ENCODE measurements around the gene RNF152.

Gene RNF152

DNA sequence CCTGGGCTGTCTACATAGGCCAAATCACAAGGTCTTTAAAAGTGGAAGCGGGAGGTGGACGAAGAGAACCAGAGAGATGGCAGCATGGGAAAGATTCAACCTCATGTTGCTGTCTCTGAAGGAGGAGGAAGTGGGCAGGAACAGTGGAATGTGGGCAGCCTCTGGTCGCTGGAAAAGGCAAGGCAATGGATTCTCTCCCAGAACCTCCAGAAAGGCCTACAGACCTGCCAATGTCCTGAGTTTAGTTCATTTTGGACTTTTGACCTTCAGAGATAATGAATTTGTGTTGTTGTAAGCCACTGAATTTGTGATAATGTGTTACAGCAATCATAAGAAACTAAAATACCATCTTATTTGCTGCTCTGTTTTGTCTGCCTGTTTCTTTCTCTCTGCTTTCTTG, 122.5 kb downstream of the RNF152 start:
- no peak overlapping the region for H3K4me3 ChIP-seq (ENCODE audit: low read depth, low read length)
- TF ChIP-seq, protein P1, sequence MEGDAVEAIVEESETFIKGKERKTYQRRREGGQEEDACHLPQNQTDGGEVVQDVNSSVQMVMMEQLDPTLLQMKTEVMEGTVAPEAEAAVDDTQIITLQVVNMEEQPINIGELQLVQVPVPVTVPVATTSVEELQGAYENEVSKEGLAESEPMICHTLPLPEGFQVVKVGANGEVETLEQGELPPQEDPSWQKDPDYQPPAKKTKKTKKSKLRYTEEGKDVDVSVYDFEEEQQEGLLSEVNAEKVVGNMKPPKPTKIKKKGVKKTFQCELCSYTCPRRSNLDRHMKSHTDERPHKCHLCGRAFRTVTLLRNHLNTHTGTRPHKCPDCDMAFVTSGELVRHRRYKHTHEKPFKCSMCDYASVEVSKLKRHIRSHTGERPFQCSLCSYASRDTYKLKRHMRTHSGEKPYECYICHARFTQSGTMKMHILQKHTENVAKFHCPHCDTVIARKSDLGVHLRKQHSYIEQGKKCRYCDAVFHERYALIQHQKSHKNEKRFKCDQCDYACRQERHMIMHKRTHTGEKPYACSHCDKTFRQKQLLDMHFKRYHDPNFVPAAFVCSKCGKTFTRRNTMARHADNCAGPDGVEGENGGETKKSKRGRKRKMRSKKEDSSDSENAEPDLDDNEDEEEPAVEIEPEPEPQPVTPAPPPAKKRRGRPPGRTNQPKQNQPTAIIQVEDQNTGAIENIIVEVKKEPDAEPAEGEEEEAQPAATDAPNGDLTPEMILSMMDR (IDR thresholded peaks at IDR 0.05; ENCODE audit: insufficient read depth, low read depth, low read length, missing control alignments), result no peak
- DNase-seq (ENCODE audit: low read depth), result no peak

DNA sequence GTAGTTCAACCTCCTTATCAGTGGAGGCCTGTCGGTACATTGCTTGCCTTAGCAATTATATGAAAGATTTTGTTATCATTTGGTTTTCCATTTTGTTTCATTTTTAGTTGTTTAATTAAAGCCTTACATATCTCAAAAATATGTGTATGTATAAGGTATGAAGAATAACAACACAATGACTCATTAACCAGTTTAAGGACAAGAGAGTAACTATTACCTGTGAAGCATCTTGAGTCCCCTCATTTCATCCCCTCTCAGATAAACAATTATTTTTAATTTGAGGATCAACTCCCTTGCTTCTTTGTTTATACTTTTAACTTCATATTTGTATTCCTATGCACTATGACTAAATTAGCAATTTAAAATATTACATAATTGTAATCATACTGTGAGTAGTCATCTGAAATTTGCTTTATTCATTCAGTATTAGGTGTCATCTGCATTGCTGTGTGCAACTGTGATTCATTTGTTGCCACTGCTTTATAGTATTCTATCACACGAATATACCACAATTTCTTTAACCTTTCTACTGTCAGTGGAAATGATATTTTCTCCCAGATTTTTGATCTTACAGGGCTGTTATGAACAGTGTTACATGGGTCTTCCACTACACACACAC, 126.4 kb downstream of the RNF152 start:
- DNase-seq (ENCODE audit: low read depth), result no peak
- H3K4me3 ChIP-seq (ENCODE audit: low read depth, low read length), result no peak overlapping the region
- TF ChIP-seq, protein P1 (IDR thresholded peaks at IDR 0.05; ENCODE audit: insufficient read depth, low read depth, low read length, missing control alignments), result no peak

DNA sequence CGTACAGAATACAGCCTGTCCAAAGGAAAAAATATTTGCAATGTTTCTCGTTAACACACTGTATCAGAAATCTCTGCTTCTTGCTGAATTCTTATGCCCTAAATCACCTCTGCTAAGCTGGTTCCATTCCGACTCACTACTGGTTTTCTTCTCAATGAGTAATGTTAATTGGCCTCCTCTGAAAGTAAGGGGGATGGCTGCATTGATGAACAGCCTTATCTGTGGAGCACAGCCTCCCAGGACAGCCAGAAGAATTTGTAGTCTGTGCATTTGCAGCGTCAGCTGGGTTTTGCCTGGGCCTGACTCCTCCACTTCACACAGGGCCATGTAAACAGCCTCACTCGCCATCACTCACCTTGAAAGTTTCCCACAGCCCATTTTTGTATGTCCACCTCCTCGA, 127.7 kb downstream of the RNF152 start:
- peak; percentile 22 for DNase-seq (ENCODE audit: low read depth)
- TF ChIP-seq, protein P1 (IDR thresholded peaks at IDR 0.05; ENCODE audit: insufficient read depth, low read depth, low read length, missing control alignments), result no peak

DNA sequence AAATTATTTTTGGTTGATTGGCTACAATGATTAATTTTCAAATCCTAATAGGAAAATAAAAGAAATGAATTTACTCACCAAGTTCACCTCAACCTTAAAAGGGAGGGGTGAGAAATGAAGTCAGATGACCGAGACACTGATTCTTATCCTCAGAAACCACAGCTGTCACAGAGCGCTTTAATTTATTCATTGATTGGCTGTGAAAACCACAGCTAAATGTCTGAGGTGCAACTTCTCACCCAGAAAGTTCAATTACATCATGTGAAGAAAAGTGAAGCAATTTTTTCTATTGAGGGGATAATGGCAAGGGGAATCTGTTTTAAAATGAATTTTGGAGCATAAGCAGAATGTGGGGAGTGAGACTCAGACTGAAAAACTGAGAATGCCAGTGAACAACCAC, 128.4 kb downstream of the RNF152 start:
- peak; percentile 57 for DNase-seq (ENCODE audit: low read depth)
- no peak overlapping the region for H3K4me3 ChIP-seq (ENCODE audit: low read depth, low read length)
- TF ChIP-seq, protein P1 (IDR thresholded peaks at IDR 0.05; ENCODE audit: insufficient read depth, low read depth, low read length, missing control alignments), result no peak

More for the DNA sequence above, 127.7 kb downstream of the RNF152 start:
- no peak overlapping the region for H3K4me3 ChIP-seq (ENCODE audit: low read depth, low read length)

DNA sequence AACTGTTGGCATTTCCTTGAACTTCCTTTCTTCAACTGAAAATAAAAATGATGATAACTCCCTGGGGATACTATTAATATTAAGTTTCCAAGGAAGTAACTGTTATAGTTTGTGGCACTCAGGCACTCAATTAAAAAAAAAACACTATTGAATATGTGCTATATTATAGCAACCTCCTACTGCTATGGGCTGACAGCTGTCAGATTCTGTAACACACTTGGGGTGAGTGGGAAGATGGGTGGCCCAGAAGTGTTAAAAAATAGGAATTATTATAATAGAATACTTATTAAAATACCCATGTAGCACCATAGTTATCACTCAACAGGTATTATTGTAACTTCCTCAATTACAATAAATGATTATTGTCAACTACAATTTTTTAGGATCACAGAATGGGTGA, 130.9 kb downstream of the RNF152 start:
- no peak for DNase-seq (ENCODE audit: low read depth)
- no peak overlapping the region for H3K4me3 ChIP-seq (ENCODE audit: low read depth, low read length)
- TF ChIP-seq, protein P1 (IDR thresholded peaks at IDR 0.05; ENCODE audit: insufficient read depth, low read depth, low read length, missing control alignments), result no peak
